Esophagus muscularis mucosa (tissue), 4 donors: Measurements from ENCODE around the gene HSDL1. TPM values are rescaled to one million over a fixed set of nuclear protein-coding genes. Genes with fewer than 3 reads are reported as not detected.

ENCODE experiments used
- DNase-seq: peaks from one replicate; pipeline ENCODE4 v3.0.0-alpha.2; 2017; ENCODE audit errors: extremely low spot score
- H3K27ac ChIP-seq, 4 donors: fragments of 200-600 bp; sonication (generic); replicated peaks in 1 of 4; 1 replicate in 3 of 4; 2 replicates in 1 of 4; pipeline ENCODE4 v1.5.1; 2016 to 2019; ENCODE audit warnings: mild to moderate bottlenecking in 1 of 4
- H3K27me3 ChIP-seq, 4 donors: fragments of 200-600 bp; sonication (generic); one replicate each; pipeline versions ENCODE4 v1.5.1 to v1.6.0; 2016 to 2019
- H3K36me3 ChIP-seq, 4 donors: fragments of 200-600 bp; sonication (generic); one replicate each; pipeline ENCODE4 v1.5.1; 2016 to 2019
- H3K4me1 ChIP-seq, 4 donors: fragments of 200-600 bp; sonication (generic); one replicate each; pipeline ENCODE4 v1.5.1; 2016 to 2019
- H3K4me3 ChIP-seq, 4 donors: fragments of 200-600 bp; sonication (generic); 1 replicate in 2 of 4; 2 replicates in 2 of 4; pipeline ENCODE4 v1.5.1; 2016 to 2019; ENCODE audit warnings: mild to moderate bottlenecking in 4 of 4, moderate library complexity in 1 of 4
- H3K9me3 ChIP-seq, 4 donors: fragments of 200-600 bp; sonication (generic); 1 replicate in 3 of 4; 2 replicates in 1 of 4; pipeline ENCODE4 v1.5.1; 2016 to 2019
- CTCF ChIP-seq, 3 experiments: fragments of 200-600 bp in 2 of 3; fragments of 450-650 bp in 1 of 3; sonication (generic) in 2 of 3; IDR thresholded peaks; one replicate each; pipeline ENCODE4 v1.5.1; 2017 to 2019; ENCODE audit warnings: antibody characterized with exemption in 3 of 3, mild to moderate bottlenecking in 2 of 3, moderate library complexity in 1 of 3
- EP300 ChIP-seq: sonication (generic); formaldehyde crosslinking; IDR thresholded peaks from one replicate; pipeline ENCODE4 v1.6.1; 2017; ENCODE audit warnings: antibody characterized with exemption
- POLR2A ChIP-seq: fragments of 450-650 bp; IDR thresholded peaks from one replicate; pipeline ENCODE4 v1.6.1; 2017; ENCODE audit warnings: antibody characterized with exemption, moderate library complexity, mild to moderate bottlenecking, low read depth
- POLR2AphosphoS5 ChIP-seq, 2 donors: sonication (generic); formaldehyde crosslinking; IDR thresholded peaks; one replicate each; pipeline ENCODE4 v1.6.1; 2017; ENCODE audit warnings: antibody characterized with exemption in 2 of 2
- WGBS: methylation state at CpG from one replicate; pipeline ENCODE4 v1.1.5; 2018; 5-methylcytosine and 5-hydroxymethylcytosine counted together
- intact Hi-C: fragments of 100-400 bp; cut with DNase I; formaldehyde crosslinking; loops from one replicate; pipeline ENCODE4 v1.15.1; 2023
- total RNA-seq, 4 donors: library from RNA; depleted of rRNA; stranded (reverse); fragments of >200 nt; gene quantifications; one replicate each; pipeline versions ENCODE4 v1.1.0 to v1.2.1, GENCODE V29; 2016

HSDL1 gene
- total RNA-seq, 4 donors from 2014 or later: 7.1 to 14.6 (median 11.4) TPM

- Histone ChIP-seq H3K36me3 (no peaks in the 10 kb centered on the region), H3K27ac (no peak overlapping the region), H3K9me3 (no peaks in the 10 kb centered on the region), H3K27me3 (peaks cover 0 to 24% (median 0%) of the 10 kb centered on the region in 4 donors), H3K4me3 (no peak overlapping the region), H3K4me1 (peaks cover 0 to 2% (median 0%) of the 10 kb centered on the region in 4 donors)
- TF ChIP-seq CTCF (IDR thresholded peaks at IDR 0.05): no peak
- no peak for TF ChIP-seq POLR2A
- intact Hi-C loops: no loop called here
- 69% methylated on average over 10 of the region's 11 CpGs for WGBS
- no peak for DNase-seq
Observed at GRCh38 chr16:84169765-84170310, 24.9 kb upstream of the HSDL1 start.

GRCh38 chr16:84166796-84167695 lies 22.1 kb upstream of the HSDL1 start:
- Histone ChIP-seq H3K27me3 (peaks cover 0 to 31% (median 0%) of the 10 kb centered on the region in 4 donors), H3K27ac (no peak overlapping the region), H3K36me3 (no peaks in the 10 kb centered on the region), H3K9me3 (no peaks in the 10 kb centered on the region), H3K4me1 (no peaks in the 10 kb centered on the region), H3K4me3 (no peak overlapping the region)
- 86% methylated on average over 13 of the region's 13 CpGs for WGBS
- no peak for DNase-seq
- intact Hi-C loops: no loop called here
- no peak for TF ChIP-seq POLR2AphosphoS5 (IDR thresholded peaks at IDR 0.05)
- no peak for TF ChIP-seq EP300
- no peak for TF ChIP-seq CTCF (IDR thresholded peaks at IDR 0.05)
- no peak for TF ChIP-seq POLR2A

- H3K36me3 ChIP-seq: no peaks in the 10 kb centered on the region
- no peak overlapping the region for H3K27ac ChIP-seq
- no peaks in the 10 kb centered on the region for H3K4me1 ChIP-seq
- 86% methylated on average over 7 of the region's 7 CpGs for WGBS
- DNase-seq: no peak
- H3K4me3 ChIP-seq: no peak overlapping the region
- H3K9me3 ChIP-seq: no peaks in the 10 kb centered on the region
- H3K27me3 ChIP-seq: peaks cover 0 to 44% (median 3%) of the 10 kb centered on the region in 4 donors
- intact Hi-C loops: no loop called here
- TF ChIP-seq POLR2AphosphoS5 (IDR thresholded peaks at IDR 0.05) (no peak), CTCF (IDR thresholded peaks at IDR 0.05) (no peak), POLR2A (no peak), EP300 (no peak)
Observed at GRCh38 chr16:84165746-84166145, 20.8 kb upstream of the HSDL1 start.

GRCh38 chr16:84161801-84162200 lies 16.8 kb upstream of the HSDL1 start:
- Histone ChIP-seq H3K4me1 (no peaks in the 10 kb centered on the region), H3K27me3 (peaks cover 0 to 34% (median 5%) of the 10 kb centered on the region in 4 donors), H3K9me3 (no peaks in the 10 kb centered on the region), H3K4me3 (no peak overlapping the region), H3K36me3 (no peaks in the 10 kb centered on the region), H3K27ac (no peak overlapping the region)
- no peak for TF ChIP-seq POLR2AphosphoS5 (IDR thresholded peaks at IDR 0.05)
- no peak for TF ChIP-seq POLR2A
- TF ChIP-seq EP300: no peak
- TF ChIP-seq CTCF (IDR thresholded peaks at IDR 0.05): no peak
- no peak for DNase-seq
- intact Hi-C loops: no loop called here
- WGBS: 85% methylated on average over 3 of the region's 3 CpGs
